Activated naive CD4-positive, alpha-beta T cell treated with anti-CD3 and anti-CD28 coated beads, Interleukin-2, amount 50 U/mL, for 16 hours (primary cell): ENCODE results near the gene SKAP2.
A peak's percentile ranks its signal among the peaks of the same experiment; 100 is the strongest.

ENCODE experiments used
- DNase-seq: peaks from one replicate; pipeline ENCODE4 v3.0.0-alpha.2; 2020

SKAP2 gene, protein sequence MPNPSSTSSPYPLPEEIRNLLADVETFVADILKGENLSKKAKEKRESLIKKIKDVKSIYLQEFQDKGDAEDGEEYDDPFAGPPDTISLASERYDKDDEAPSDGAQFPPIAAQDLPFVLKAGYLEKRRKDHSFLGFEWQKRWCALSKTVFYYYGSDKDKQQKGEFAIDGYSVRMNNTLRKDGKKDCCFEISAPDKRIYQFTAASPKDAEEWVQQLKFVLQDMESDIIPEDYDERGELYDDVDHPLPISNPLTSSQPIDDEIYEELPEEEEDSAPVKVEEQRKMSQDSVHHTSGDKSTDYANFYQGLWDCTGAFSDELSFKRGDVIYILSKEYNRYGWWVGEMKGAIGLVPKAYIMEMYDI

DNA sequence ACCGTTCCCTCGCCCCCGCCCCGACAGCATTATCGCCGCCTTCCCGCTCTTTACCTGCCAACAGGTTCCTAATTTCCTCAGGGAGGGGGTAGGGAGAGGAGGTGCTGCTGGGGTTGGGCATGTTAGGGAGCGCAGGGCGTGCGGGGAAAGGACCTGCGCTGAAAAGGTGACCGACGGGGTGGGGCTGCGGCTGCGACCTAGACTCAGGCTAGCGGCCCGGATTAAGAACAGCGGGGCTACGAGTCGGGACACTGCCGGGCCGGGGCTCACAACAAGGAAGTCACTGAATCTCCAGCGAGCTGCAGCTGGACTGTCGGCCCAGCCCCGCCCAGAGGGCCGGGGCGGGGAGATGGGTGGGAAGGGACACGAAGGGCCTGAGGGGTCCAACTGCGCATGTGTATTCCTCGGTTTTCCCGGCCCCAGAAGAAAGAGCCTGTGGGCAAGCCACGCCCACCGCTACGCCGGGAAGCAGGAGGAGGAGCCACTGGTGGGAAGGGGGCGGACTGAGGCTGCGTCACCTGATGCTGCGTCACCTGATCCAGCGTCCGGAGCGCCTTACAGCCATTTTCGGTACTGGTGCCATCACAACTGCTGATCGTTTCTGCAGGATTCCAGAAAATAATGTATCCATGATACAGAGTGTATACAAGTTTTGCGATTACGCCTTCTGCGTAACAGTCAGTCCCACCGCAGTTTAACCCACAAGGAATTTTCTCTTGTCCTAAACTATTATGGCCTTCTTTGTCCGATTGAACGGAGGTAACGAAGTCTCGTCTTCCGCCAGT, at the start of gene SKAP2:
Gene SKAP2, minus strand, starts transcription at position 282 of the 785 bp plus-strand sequence. Its CDS starts 161 bp downstream, at position 121.
- DNase-seq: peak; percentile 71

DNA sequence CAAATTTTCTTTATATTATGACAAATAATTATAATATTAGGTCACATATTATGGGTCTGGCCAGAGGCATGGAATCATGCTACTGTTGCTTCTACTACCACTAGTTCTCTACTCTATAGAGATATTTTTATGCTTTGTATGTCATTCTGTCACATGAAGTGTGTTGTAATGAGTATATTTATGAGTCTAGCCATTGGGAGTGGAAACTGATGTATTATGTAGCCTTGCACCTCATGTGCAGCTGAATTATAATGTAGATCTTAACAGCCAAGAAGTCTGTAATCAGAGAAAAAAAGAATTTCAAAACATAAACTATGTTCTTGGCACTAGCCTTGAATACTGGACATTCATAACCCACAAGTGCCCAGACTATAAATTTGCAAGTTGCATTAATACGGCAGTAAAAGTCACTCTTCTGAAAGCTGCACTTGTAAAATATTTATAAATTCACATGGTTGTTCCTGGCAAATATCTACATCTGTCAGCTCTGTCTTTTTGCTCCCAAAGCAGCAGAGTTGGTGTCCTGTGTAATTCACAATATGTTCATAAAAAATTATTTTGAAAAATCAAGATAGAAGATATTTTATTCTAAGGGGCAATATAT, 48.6 kb upstream of the SKAP2 start:
- DNase-seq: no peak

DNA sequence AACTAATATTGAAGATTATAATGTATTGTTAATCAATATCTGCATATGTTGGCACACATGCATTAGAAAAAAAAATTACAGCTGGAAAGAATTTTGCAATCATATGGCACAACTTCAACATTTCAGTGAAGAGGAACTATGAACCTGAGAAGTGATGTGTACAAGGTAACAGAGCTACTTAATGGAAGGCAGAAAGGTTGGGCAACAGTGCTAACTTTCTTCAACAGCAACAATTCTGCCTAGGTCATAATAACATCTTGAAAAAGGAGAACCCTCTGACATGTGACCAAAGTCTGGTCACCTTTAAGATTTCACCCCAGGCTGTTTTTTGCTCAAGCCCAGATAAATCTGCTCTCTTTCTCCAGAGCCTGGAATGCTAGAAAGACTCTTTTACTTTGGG, 47.9 kb upstream of the SKAP2 start:
- DNase-seq: no peak

DNA sequence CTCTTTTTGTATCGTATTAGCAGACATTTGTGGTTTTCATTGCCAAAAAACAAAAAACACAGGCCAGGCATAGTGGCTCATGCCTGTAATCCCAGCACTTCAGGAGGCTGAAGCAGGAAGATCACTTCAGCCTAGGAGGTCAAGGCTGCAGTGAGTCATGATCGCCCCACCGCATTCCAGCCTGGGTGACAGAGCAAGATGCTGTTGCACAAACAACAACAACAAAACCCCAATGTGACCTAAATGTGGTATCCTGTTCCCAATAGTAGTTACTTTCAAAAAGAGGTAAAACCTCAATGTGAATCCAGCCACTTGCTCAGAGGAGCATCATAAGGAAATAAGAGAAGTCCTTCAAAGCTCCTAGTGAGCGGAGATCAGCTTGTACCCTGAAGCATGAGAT, 45.8 kb upstream of the SKAP2 start:
- no peak for DNase-seq

DNA sequence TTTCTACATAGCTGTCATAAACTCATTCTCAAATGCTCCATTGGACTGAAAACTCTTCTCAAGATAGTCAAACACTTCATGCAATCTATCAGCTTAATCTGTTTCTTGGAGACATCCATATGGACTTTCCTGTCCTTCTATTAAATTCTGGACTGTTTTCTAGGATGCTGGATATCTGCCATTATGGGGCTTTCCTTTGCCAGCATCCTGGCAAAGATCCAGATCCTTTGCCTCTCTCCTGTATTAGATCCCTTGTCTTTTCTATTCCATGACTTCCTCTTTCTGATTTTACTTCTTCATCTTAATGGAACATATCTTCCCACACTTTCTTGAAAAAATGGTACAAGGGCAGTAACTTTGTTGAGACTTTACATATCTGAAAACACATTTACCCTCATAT, 35.9 kb upstream of the SKAP2 start:
- DNase-seq: no peak

DNA sequence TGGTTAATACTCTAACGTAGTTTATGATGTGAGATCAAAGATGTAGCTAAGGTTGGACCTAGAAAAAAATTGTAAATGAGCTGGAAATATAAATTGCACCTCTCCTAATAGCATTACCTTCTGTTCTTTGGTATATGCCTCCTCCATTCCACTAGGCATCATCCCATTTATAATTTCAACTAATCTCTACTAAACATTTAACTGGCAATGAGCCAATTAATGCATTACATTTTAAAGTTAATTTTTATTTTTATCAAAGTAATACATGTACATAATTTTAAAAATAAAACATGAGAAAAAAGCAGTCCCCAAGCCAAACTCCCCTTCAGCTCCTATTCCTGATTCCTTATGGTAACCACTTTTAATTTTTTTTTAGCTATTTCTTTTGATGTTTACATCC, 35.1 kb upstream of the SKAP2 start:
- no peak for DNase-seq

DNA sequence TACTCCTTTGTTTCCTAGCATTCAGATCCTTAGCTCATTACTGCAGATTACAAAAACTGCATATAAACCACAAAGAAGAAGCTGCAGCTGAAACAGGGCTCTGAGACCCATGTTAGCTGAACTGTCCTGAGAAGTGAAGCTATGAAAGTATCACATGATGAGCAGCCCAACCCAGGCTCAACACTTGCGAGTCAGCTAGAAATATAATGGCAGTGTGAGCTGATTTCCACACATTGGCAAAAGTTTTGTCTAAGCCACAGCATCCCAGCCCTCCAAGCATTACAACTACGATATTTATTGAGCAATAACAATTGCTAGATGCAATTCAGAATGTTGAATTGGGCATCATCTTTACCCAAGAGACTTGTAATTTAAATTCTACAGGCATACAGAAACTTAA, 34.5 kb upstream of the SKAP2 start:
- DNase-seq: no peak

DNA sequence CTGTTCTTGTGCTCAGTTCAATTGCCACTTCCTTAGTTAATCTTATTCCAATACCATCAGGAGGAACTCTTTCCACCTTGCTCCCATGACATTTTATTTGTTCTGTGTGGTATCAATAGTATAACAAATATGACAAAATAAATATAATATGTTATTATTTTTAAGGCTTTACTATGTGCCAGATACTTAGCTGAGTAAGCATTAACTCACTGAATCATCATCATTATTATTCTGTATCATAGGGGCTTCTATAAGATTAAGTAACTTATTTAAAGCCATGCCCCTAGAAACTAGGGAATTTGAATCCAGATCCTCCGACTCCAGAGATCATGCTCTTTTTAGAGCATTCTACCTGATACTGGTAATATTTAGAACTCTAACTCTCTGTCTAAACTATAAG, 33.5 kb upstream of the SKAP2 start:
- DNase-seq: no peak

DNA sequence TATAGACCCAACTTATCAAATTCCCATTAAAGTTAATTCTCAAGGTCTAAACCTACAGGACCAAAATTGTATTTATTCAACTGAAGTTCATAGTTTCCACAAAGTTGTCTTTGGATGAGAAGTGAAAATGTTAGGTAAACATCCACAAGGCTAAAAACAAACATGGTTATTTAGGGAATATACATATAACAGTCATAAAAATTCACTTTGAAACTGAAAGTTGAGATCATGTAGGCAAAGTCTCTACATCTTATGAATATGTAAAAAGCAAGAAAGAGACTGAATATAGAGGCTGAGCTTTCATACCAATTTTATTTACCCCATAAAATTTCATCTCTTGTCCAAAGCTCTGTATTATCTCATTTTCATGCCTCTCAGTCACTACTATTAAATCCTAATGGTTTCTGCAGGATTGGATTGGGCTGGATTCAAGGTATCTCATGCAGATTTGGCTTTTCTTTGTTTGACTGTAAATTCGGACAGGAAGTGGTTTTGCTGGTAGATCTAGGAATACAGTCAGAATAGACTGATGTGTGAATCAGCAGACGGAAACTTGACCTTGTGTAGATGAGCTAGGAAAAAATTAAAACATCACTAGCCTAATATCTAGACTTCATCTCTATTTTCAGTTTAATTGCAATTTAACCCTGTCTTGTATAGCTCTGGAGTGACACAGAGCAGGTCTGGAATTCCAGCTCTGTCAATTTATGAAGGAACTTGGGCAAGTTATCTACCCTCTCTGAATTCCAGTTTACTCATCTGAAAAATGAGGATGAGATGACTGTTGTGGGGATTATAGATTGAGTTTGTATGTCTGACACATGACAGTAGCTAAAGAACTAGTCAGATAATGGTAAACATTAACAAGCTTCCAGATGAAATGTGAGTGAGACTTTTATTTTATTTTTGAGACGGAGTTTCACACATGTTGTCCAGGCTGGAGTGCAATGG, 27.3 kb upstream of the SKAP2 start:
- no peak for DNase-seq

DNA sequence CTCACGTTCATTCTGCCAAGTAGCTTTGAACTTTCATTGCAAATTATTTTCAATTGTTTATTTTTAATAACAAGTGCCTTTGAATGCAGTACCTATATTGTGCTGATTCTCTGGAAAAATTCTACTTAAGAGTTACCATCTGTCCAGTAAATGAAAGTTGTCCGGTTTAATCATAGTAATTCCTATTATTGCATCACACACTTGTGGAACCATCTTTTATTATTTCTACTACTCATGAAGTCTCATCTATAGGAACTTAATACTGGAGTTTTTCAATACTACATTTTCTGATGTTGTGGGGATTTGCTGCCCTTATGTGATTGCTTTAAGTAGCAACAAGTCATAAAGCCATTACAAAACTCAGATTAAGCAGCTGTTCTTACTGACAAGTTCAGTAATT, 16.5 kb upstream of the SKAP2 start:
- no peak for DNase-seq

DNA sequence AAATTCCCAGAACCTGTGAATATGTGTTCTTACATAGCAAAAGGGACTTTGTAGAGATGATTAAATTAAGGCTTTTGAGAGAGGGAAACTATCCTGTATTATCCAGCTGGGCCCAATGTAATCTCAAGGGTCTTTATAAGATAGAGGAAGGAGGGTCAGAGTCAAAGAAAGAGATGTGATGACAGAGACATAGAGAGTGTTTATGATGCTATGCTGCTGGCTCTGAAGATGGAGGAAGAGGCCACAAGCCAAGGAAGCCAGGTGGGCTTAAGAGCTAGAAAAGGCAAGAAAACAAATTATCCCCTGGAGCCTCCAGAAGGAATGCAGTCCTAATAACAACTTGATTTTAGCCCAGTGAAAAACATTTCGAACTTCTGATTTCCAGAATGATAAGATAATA, 15.3 kb upstream of the SKAP2 start:
- DNase-seq: no peak

DNA sequence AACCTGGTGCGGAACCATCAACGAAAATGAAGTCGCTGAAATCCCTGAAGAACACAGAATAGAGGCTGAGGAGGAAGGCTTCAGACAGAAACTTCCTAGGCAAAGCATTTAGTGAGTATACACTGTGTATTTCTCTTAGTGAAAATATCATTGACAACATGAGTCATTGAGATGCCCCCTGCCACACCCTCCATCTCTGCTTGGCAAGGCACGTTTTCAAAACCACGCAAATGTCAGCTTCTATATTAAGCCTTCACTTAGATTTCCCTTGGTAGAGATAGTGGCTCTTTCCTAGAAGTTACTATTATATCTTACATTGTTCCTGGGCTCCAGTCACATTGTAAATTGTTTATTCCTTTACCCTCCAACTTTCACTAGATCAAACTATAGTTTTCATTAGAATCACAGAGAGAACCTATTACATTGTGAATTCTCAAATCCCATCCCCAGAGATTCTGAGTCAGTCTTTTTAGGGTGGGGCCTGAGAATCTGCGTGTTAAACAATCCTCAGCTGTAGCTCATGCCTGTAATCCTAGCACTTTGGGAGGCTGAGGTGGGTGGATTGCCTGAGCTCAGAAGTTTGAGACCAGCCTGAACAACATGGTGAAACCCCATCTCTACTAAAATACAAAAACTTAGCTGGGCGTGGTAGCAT, 4.6 kb upstream of the SKAP2 start:
- DNase-seq: no peak

DNA sequence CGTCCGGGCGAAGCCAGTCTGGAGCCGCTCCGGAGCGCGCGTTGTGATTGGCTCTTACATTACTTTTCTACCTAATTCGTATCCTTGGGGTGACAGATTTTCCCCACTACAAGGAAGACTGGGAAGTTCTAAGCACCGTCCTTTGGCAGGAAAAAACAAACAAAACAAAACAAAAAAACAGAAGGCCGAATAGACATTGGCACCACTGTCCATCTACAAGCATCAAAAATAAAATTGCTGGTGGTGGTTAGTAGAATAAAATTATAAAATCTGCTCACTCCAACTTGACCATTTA, 651 bp upstream of the SKAP2 start:
- no peak for DNase-seq

DNA sequence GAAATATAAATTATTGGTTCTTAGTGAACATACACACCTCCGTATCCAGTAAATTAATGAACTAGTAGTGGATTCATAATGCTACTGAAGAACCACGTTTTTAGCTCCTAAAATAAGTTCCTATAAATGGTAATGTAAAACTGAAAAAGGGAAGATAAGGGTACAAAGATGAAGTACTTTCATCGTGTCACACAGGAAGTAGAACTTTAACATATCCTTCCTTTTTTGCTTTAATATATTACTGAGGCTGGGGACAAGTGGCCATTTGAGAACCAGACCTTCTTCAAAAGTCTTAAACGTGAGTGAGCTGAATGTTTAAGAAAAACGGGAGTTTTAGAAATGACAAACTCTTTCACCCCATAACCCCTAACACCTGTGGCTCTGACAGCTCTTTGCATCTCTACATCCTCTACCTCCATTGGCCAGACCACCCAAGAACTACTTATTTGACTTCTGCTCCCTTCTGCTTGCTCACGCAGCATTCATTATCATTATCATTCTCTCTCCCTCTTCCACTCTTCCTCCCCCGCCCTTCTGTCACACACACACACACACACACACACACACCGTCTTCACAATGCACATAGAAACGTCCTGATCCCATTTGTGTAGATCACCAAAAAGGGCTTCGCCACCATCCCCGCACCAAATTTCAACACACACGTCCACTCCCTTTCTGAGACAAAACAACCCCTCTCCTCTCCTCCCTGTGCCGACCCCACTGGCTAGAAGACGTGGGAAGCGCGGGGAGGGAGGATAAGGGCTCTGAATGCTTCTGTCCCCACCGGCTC, 677 bp downstream of the SKAP2 start:
- no peak for DNase-seq

DNA sequence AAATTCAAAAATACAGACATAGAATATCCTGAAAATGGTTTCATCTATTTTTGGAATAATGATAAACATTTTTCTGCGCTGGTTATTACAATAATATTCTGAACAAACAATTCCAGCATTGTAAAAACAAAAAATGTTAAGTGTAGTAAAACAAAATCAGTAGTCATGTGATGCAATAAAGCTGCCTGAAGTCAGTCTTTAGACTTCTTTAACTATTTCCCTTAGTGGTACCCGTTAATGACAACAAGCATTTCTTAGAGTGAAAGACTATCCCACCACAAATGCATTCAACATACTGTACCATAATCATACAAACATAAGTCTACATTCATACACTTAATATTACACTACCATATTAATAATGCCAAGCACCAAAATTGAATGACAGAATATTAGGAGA, 1.6 kb downstream of the SKAP2 start:
- no peak for DNase-seq

DNA sequence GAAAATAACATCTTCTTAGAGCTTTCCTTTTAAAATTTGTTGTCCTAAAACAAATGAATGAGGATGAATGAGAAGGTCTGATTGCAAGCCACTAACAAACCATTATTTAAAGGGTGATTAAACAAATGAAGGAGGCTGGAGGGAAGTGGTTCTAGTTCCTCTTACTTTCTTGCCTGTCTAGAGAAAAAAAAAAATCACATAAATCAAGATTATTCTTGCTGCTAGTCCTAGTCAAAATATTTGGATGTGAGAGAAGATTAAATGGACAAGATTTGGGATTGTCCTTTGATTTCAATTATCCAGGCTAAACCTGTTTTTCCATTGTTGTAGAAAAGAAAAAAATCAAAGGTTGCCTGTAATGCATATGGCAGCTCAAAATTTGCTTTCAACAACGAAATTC, 3.3 kb downstream of the SKAP2 start:
- DNase-seq: no peak

DNA sequence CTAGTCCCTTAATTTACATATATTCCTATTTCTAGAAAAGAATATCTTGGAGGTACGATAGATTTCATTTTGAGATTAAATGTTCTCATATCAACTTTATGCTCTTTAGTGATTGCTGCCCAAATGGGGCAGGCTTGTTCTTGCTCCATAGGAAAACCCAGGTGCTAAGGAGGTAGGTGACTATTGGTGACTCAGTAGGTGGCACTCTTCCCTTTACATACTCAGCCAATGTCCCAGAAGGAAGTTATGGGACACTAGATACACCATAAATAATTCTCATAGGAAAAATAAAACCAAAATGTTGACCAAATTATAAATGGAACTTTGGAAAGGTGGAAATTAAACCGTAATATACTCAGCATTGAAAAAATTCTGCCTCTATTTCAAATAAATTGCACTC, 4.0 kb downstream of the SKAP2 start:
- no peak for DNase-seq

DNA sequence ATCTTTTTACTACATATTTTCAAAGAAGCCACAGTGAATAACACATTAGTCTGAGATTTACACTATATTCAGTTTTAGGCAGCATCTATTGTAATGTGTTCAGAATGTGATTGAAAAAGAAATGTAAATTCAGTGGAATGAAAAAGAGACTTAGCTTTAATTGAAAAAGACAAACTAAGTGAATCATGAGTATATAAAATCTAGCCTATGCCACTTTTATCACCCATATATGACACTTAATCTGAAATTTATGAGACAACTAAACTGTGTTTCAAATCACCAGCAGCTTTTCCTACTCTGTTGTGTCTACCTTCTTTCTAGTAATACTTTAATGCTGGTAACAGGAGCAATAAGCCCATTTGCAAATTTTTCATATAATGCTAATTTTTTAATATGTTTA, 4.7 kb downstream of the SKAP2 start:
- DNase-seq: no peak

DNA sequence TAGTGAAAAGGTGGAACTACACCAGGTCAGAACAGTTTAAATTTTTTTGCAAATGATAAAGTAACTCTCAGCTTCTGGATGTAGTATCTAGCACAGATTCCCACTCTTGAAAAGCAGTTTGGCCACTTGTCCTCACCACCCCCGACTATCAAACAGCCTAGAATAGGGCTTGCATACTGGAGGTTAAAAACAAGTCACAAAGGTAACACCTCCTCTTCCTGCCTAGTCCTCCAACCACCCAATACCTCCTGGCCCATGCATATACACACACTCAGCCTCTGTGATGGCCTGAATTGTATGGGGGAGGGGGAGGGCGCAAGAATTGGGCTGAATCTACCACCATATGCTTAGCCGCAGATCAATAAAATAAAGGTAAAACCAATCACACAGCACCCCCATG, 5.7 kb downstream of the SKAP2 start:
- no peak for DNase-seq

DNA sequence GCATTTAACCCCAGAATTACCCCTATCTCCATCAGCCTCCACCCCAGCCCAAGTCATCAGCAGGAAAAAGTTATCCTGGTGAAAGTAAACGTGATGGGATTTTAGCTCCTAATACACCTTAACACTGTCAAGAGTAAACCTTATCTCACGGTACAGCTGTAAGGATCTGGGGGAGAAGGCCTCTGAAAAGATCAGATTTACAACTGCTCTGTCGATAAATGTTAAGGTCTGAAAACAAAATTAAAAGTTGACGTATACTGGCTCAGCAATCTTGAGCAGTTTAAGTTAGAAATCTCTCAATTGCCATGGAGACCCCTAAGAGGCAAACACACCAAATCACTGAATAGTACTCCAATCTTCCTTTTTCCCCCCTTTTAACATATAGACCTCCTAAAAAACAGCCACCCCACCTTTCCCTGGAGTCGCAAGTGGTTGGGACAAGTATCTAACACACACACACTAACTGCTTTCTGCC, 6.1 kb downstream of the SKAP2 start:
- no peak for DNase-seq

DNA sequence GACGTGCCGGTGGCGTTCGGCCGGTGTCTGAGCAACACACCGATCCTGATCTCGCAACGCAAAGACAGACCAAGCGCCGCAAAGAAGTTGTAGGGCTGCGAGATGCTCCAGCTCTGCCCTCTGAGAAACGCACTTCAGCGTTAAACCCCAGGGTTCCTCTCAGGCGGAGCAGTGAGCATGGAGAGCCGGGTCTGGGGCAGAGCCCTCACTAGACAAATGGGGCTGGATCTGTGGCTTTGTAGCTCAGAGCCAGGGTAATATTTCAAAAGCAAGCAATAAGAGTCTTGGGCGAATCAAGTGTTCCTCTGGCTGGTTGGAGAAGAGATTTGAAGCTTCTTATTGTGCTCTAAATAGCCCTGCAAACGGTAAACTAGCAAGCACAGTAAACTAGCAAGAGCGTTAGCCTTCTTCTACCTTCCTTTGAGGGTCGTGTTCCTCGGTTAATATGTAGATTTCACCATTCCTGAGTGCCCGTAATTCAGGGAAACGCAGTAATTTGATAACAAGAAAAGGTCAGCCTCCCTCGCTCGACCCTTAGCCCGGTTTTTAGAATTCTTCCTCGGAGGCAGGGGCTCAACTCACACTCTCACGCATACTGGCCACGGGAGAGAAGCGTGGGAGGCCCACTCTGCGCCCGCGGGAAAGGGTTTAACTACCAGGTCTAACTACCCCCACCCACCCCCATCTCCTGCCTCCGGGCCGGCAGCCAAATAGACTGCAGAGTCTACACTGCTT, 6.7 kb downstream of the SKAP2 start:
- DNase-seq: no peak
